ENCODE data around the gene ZNF804B.

The ZNF804B gene

GRCh38 chr7:89077992-89078391 is 318.5 kb downstream of the ZNF804B start:
- DNase-seq (ENCODE audit: low read depth): no peak
- no peak for TF ChIP-seq CTCF (IDR thresholded peaks at IDR 0.05; ENCODE audit: insufficient read depth, low read depth, low read length, missing control alignments)
- no peak overlapping the region for H3K4me3 ChIP-seq (ENCODE audit: low read length)

- TF ChIP-seq CTCF (IDR thresholded peaks at IDR 0.05; ENCODE audit: insufficient read depth, low read depth, low read length, missing control alignments): no peak
- no peak for DNase-seq (ENCODE audit: low read depth)
- H3K4me3 ChIP-seq (ENCODE audit: low read length): no peak overlapping the region
These were observed 326.1 kb downstream of the ZNF804B start for GRCh38 chr7:89085580-89085979.

GRCh38 chr7:89091550-89091949 is 332.1 kb downstream of the ZNF804B start:
- no peak overlapping the region for H3K4me3 ChIP-seq (ENCODE audit: low read length)
- TF ChIP-seq CTCF (IDR thresholded peaks at IDR 0.05; ENCODE audit: insufficient read depth, low read depth, low read length, missing control alignments): no peak
- DNase-seq (ENCODE audit: low read depth): no peak

GRCh38 chr7:89094269-89094668 is 334.8 kb downstream of the ZNF804B start:
- no peak overlapping the region for H3K4me3 ChIP-seq (ENCODE audit: low read length)
- TF ChIP-seq CTCF (IDR thresholded peaks at IDR 0.05; ENCODE audit: insufficient read depth, low read depth, low read length, missing control alignments): no peak
- DNase-seq (ENCODE audit: low read depth): no peak

- DNase-seq (ENCODE audit: low read depth): no peak
- no peak for TF ChIP-seq CTCF (IDR thresholded peaks at IDR 0.05; ENCODE audit: insufficient read depth, low read depth, low read length, missing control alignments)
- H3K4me3 ChIP-seq (ENCODE audit: low read length): no peak overlapping the region
These were observed 344.1 kb downstream of the ZNF804B start for GRCh38 chr7:89103564-89103963.

GRCh38 chr7:89104748-89105685 is 345.5 kb downstream of the ZNF804B start:
- H3K4me3 ChIP-seq (ENCODE audit: low read length): no peak overlapping the region
- TF ChIP-seq CTCF (IDR thresholded peaks at IDR 0.05; ENCODE audit: insufficient read depth, low read depth, low read length, missing control alignments): no peak
- no peak for DNase-seq (ENCODE audit: low read depth)

GRCh38 chr7:89123871-89124270 is 364.4 kb downstream of the ZNF804B start:
- TF ChIP-seq CTCF (IDR thresholded peaks at IDR 0.05; ENCODE audit: insufficient read depth, low read depth, low read length, missing control alignments): no peak

More at GRCh38 chr7:89123871-89124270, 364.4 kb downstream of the ZNF804B start:
- no peak overlapping the region for H3K4me3 ChIP-seq (ENCODE audit: low read length)
- DNase-seq (ENCODE audit: low read depth): no peak

Data from epithelial cell of esophagus (primary cell).